ENCODE data around the gene BCL10.
"Not testable (repeated sequence)": the region's sequence is repeated elsewhere in the genome, so short reads cannot be mapped to it uniquely, and the experiment has no call there.

Gene BCL10

DNA sequence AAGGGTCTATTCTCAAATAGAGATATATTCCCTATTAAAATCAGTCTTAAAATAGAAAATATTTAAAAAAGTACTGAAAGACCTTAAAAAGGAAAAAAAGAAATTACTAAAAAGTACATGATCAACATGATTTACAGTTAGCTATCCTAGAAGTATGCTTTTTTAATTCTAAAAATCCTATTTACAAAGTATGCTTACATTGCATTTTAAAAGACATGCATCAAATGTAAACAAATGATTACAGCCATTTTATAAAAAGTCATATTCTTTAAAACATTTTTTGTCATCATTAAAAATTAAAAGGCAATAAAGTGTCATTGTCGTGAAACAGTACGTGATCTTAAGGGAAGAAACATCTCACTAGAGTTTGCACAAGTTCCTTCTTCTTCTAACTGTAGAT is 9.1 kb downstream of the BCL10 start:
- DNase-seq (ENCODE audit: low read depth, low spot score): no peak

GRCh38 chr1:85264150-85264549 is 12.3 kb downstream of the BCL10 start:
- DNase-seq (ENCODE audit: low read depth, low spot score): no peak

DNA sequence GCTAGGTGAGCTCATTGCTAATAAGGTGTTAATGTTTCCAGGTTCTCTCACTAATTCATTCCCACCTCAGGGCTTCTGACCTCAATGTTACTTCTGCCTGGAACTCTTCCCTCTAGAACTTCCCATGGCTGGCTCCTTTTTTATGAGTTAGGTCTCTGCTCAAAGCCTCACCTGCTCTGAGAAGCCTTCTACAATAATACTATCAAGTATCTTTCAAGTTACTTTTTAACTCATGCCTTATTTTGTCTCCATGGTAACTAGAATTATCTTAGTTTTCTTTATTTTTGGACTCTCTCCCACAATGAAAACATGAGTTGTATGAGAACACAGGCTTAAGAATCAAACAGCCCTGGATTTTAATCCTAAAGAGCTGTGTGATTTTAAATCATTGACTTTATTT is 13.4 kb downstream of the BCL10 start:
- DNase-seq (ENCODE audit: low read depth, low spot score): no peak

DNA sequence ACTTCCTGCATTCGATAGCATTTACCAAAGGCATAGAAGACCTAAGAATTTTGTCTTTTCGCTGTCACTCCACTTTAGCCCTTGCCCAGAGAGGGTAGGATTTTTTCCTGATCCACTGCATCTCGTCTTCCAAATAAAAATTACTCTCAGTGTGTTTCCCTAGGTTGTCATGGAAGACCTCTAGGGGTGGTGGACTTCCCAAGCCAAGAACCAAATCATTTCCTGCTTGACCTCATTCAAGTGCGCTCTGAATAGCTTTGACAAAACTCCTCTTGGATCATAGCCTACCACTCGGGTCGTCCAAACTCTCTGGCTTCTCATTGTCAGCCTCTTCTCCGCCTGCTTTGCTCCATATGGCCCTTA is 16.5 kb downstream of the BCL10 start:
- no peak for DNase-seq (ENCODE audit: low read depth, low spot score)

GRCh38 chr1:85259118-85259911 is 17.1 kb downstream of the BCL10 start, which contains the start of gene C1orf52:
TSS of gene C1orf52 (minus strand) at chr1:85259662. CDS start at chr1:85259633, 29 bp downstream.
- DNase-seq (ENCODE audit: low read depth, low spot score): peak; percentile 98

DNA sequence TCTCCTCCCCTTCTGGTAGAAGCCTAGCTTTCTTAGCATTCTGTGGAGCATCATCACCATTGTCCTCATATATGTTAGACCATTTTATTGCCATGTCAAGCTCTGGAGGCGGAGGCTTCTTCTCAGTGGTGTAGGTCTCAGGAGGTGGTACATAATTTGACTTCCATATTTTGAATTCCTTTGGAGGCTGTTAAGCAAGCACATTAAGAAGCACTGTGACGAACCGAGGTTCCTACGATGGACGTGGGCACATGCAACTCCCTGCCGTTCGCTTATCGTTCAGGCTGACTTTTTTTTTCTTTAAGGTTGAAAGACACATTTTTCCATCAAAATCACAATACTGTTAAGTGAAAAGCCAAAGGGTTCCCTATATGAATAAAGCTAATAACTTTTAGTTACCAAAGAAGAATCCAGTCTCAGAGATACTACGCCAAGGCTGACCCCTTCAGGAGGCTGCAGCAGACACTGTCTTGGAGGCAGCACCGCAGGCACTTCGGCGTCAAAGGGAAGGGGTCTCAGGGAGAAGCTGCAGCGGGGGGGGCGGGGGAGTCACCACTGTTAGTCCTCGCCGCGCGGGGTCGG is 17.8 kb downstream of the BCL10 start:
- DNase-seq (ENCODE audit: low read depth, low spot score): peak; percentile 20

- DNase-seq (ENCODE audit: low read depth, low spot score): not testable (repeated sequence)
Observed at GRCh38 chr1:85249042-85249441, 27.4 kb downstream of the BCL10 start.

- DNase-seq (ENCODE audit: low read depth, low spot score): no peak
Observed at GRCh38 chr1:85245891-85246290, 30.5 kb downstream of the BCL10 start.

GRCh38 chr1:85245456-85245855 is 31.0 kb downstream of the BCL10 start:
- DNase-seq (ENCODE audit: low read depth, low spot score): no peak

- DNase-seq (ENCODE audit: low read depth, low spot score): no peak
Observed at GRCh38 chr1:85244271-85245061, 32.0 kb downstream of the BCL10 start.

DNA sequence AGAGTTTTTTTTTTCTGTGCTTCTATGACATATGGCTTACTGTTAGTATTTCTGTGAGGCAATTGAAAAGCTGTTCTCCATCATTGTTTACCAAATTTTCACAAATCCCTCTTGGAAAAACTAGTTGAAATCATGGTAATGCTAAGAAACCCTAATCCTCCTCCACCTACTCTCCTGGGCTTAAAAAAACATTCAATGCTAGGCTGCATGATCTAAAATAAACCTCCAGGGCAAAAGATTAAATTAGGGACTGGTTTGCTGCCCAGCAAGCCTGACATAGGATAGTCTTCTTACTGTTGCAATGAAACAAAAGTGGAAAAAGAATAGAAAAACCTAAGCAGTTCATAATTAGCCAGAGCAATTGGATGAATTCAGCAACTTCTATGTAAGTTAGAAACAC is 33.1 kb downstream of the BCL10 start:
- DNase-seq (ENCODE audit: low read depth, low spot score): no peak

- DNase-seq (ENCODE audit: low read depth, low spot score): peak; percentile 31
Observed at GRCh38 chr1:85240643-85241042, 35.8 kb downstream of the BCL10 start.

GRCh38 chr1:85240174-85240601 is 36.2 kb downstream of the BCL10 start:
- peak; percentile 64 for DNase-seq (ENCODE audit: low read depth, low spot score)

GRCh38 chr1:85237613-85238012 is 38.8 kb downstream of the BCL10 start:
- DNase-seq (ENCODE audit: low read depth, low spot score): no peak

- DNase-seq (ENCODE audit: low read depth, low spot score): no peak
Observed at GRCh38 chr1:85230305-85230977, 46.0 kb downstream of the BCL10 start.

DNA sequence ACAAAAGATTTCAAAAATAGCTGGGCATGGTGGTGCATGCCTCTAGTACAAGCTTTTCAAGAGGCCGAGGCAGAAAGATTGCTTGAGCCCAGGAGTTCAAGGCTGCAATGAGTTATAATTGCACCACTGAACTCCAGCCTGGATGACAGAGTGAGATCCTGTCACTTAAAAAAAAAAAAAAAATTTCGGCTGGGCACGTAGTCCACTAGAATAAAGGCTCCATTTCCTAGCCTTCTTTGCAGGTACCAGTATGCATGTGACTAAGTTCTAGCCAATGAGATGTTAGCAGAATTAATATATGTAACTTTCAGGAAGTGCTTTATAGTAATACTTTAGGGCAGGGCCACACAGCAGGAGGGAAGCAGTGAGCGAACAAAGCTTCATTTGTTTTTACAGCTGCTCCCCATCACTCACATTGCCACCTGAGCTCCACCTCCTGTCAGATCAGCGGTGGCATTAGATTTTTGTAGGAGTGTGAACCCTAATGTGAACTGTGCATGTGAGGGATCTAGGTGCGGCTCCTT is 46.8 kb downstream of the BCL10 start:
- DNase-seq (ENCODE audit: low read depth, low spot score): no peak

DNA sequence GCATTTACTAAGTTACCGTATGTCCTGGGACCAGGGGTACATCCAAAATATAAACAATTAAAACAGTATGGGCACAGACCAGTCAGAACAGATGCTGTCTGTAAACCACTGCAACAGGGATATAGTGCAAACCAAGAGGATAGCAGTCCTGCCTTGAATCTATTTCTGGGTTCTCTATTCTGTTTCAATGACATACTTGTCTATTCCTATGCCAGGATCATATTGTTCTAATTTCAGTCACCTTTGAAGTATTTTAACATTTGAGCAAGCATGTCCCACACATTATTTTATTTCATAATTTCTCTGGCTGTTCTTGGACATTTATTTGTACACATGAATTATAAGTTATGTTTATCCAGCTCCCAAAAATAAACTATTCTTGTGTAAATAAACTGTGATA is 47.5 kb downstream of the BCL10 start:
- no peak for DNase-seq (ENCODE audit: low read depth, low spot score)

- DNase-seq (ENCODE audit: low read depth, low spot score): no peak
Observed at GRCh38 chr1:85225624-85226380, 50.6 kb downstream of the BCL10 start.

DNA sequence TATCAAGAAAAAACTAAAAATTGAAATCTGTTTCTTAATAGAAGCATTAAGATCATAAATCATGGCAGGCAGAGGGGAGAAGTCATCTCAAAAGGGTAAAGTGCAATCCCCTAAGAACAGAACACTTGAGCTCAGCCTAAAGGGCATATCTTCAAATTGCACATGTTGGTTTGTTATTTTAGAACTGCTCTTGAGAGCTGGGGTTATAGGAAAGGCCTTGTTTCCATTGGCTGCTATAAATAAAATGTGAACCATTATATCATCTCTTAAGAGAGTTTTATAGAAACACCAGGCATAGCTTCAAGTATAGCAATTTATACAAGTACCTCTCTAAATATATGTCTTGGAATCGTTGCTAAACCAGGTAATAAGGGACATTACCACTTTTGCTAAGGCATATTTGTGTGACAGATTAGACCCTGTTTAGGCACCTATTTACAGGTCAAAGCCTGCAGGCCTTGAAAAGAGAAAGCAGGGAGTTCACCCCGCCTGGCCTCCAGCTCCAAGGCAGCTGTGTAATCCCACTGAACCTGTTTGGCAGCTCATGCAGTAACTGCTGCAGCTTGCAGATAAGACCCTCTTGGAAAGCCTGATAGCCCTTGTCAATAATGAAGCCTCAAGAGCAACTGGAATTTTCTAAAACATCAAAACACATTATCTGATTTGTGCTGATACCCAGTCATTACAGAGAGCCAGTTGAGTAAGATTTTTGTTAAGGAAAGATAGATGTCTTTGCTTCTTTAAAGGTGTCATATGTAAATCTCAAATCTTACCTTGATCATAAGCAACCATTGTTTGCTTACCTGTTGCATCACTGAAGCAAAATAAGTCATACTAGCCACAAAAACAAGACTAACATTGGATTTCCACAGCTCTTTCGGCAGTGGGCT is 51.5 kb downstream of the BCL10 start:
- DNase-seq (ENCODE audit: low read depth, low spot score): no peak

DNA sequence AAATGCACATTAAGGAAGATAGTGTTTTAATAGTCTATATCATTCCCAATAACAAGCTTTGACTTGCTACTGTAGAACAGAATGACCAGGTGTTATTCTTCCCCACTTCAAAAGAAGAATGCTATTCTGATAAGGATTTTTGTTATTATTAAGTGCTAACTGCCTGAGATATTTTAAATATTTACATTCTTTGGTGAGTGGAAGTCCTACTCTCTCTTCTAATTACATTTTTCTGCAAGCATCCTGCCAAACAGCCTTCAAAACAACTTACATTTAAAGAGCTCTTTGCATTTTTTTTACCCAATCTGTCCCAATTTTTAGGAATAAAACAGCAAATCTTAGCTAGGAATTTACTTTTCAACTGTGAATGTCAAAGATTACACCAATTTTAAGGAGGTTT is 52.1 kb downstream of the BCL10 start:
- DNase-seq (ENCODE audit: low read depth, low spot score): no peak

Measured in astrocyte of the hippocampus (primary cell).